HCT116 (cell line): Measurements from ENCODE around the gene FGFR1OP2.

ENCODE experiments used
- CEBPB ChIP-seq: IDR thresholded peaks from 2 replicates; pipeline ENCODE4 v1.6.1; 2012; ENCODE audit warnings: low read depth
- POLR2A ChIP-seq: IDR thresholded peaks from 2 replicates; pipeline ENCODE4 v1.7.0; 2011; ENCODE audit warnings: borderline replicate concordance; ENCODE audit not compliant: insufficient read depth, insufficient read length; ENCODE audit errors: extremely low read depth
- POLR2AphosphoS5 ChIP-seq: IDR thresholded peaks from 2 replicates; pipeline ENCODE4 v1.6.1; 2011; ENCODE audit warnings: mild to moderate bottlenecking, low read depth, low read length, moderate library complexity
- TF ChIP-seq, protein P1 (sequence below), 3 experiments: fragments of 200-600 bp in 1 of 3; sonication (generic) in 1 of 3; IDR thresholded peaks in 2 of 3; conservative IDR thresholded peaks in 1 of 3; 2 replicates each; pipeline ENCODE4 v1.5.1; 2012 to 2017; ENCODE audit warnings: low read depth in 2 of 3, low read length in 2 of 3, antibody characterized with exemption in 1 of 3, borderline replicate concordance in 1 of 3, control low read depth in 1 of 3, mild to moderate bottlenecking in 1 of 3, mixed read lengths in 1 of 3, mixed run types in 1 of 3, moderate library complexity in 1 of 3; ENCODE audit not compliant: insufficient read depth in 1 of 3

DNA sequence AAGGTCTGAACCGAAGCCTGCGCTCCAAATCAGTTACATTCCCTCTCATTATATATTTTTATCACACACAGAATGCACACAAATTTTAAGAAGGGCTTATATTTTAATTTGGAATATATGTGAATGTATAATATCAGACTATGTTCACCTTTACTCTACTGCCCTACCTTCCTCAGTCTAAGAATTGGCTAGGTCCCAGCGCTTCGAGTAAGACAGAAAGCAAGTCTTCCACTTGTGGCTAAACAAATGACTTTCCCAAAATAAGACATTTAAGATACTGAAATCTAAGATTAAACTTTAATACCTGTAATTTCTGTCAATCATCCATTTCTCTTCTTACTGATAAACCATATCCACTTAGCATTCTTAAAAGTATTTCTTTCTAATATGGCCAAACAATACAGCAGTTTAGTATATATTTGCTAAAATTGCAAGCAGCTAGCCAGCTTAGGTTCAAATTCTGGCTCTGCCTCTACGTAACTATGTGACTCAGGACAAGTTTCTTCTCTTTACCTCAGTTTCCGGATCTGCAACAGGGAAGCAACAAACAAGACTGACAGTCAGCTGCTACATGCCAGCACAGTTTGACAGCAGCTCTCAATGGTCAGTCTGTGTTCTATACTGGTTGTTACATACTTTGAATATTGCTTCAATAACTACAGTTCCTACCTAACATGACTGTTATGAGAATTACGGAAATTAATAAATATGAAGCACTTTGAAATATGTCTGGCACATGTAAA is 2.5 kb upstream of the FGFR1OP2 start:
- TF ChIP-seq, protein P1, sequence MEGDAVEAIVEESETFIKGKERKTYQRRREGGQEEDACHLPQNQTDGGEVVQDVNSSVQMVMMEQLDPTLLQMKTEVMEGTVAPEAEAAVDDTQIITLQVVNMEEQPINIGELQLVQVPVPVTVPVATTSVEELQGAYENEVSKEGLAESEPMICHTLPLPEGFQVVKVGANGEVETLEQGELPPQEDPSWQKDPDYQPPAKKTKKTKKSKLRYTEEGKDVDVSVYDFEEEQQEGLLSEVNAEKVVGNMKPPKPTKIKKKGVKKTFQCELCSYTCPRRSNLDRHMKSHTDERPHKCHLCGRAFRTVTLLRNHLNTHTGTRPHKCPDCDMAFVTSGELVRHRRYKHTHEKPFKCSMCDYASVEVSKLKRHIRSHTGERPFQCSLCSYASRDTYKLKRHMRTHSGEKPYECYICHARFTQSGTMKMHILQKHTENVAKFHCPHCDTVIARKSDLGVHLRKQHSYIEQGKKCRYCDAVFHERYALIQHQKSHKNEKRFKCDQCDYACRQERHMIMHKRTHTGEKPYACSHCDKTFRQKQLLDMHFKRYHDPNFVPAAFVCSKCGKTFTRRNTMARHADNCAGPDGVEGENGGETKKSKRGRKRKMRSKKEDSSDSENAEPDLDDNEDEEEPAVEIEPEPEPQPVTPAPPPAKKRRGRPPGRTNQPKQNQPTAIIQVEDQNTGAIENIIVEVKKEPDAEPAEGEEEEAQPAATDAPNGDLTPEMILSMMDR (IDR thresholded peaks at IDR 0.05 in 2 of 3, conservative IDR thresholded peaks at IDR 0.05 in 1 of 3; ENCODE audit: borderline replicate concordance in 1 of 3, insufficient read depth in 1 of 3, low read depth in 2 of 3, low read length in 2 of 3), result no peak
- TF ChIP-seq POLR2AphosphoS5 (no peak), CEBPB (no peak), POLR2A (no peak)
